Right lobe of liver (tissue), 4 donors: Measurements from ENCODE around the gene BCO1.

Experiments used
- CTCF ChIP-seq, 4 donors: fragments of 200-600 bp in 3 of 4; fragments of 450-650 bp in 1 of 4; IDR thresholded peaks; one replicate each; pipeline versions ENCODE4 v1.5.1 to v1.8.0; 2016 to 2022; ENCODE audit warnings: antibody characterized with exemption in 4 of 4, mild to moderate bottlenecking in 2 of 4
- POLR2A ChIP-seq: fragments of 450-650 bp; IDR thresholded peaks from one replicate; pipeline ENCODE4 v1.6.1; 2017; ENCODE audit warnings: antibody characterized with exemption, mild to moderate bottlenecking
- donor health status: DM: no; HTN: no; CAD: no.
- donor health status: DM: no; HTN: no; CAD: no.
- donor health status: DM: no; HTN: yes; CAD: no.

- TF ChIP-seq POLR2A (no peak), CTCF (IDR thresholded peaks at IDR 0.05) (no peak)
Observed at GRCh38 chr16:81296631-81297030, 58.1 kb downstream of the BCO1 start.
